ENCODE measurements around the gene UGT2B7.

The UGT2B7 gene

DNA sequence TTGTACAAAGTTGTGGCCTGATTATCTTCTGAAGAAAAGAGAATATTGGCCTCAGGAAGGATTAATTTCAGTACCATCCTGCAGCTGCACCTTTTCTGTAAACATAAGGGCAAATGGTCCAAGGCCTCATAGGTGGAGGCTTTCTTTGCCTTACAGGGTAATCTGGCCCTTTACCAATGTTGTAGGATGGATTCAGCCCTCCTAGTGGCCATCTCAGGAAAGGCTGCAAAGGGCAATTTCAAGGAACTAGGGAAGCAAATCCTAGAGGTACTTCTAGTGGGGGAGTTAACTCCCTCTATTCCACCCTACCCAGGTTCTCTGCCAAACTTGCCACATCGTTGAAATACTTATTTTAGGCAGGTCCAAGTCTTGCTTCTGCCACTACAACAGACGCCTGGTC lies 60.6 kb downstream of the UGT2B7 start:
- no peak for DNase-seq (ENCODE audit: low read depth)
